Subcutaneous adipose tissue (tissue), 4 donors: ENCODE measurements around the gene SETD5. TPM values are rescaled to one million over a fixed set of nuclear protein-coding genes. Genes with fewer than 3 reads are reported as not detected.

Experiments
- total RNA-seq, 4 donors: library from RNA; depleted of rRNA; stranded (reverse); fragments of >200 nt; gene quantifications; one replicate each; pipeline ENCODE4 v1.1.0, GENCODE V29; 2016
- TF ChIP-seq, protein P1 (sequence below): fragments of 450-650 bp; IDR thresholded peaks from one replicate; pipeline ENCODE4 v1.5.1; 2016; ENCODE audit warnings: low read depth, mild to moderate bottlenecking, control low read depth, antibody characterized with exemption, moderate library complexity

The SETD5 gene, protein sequence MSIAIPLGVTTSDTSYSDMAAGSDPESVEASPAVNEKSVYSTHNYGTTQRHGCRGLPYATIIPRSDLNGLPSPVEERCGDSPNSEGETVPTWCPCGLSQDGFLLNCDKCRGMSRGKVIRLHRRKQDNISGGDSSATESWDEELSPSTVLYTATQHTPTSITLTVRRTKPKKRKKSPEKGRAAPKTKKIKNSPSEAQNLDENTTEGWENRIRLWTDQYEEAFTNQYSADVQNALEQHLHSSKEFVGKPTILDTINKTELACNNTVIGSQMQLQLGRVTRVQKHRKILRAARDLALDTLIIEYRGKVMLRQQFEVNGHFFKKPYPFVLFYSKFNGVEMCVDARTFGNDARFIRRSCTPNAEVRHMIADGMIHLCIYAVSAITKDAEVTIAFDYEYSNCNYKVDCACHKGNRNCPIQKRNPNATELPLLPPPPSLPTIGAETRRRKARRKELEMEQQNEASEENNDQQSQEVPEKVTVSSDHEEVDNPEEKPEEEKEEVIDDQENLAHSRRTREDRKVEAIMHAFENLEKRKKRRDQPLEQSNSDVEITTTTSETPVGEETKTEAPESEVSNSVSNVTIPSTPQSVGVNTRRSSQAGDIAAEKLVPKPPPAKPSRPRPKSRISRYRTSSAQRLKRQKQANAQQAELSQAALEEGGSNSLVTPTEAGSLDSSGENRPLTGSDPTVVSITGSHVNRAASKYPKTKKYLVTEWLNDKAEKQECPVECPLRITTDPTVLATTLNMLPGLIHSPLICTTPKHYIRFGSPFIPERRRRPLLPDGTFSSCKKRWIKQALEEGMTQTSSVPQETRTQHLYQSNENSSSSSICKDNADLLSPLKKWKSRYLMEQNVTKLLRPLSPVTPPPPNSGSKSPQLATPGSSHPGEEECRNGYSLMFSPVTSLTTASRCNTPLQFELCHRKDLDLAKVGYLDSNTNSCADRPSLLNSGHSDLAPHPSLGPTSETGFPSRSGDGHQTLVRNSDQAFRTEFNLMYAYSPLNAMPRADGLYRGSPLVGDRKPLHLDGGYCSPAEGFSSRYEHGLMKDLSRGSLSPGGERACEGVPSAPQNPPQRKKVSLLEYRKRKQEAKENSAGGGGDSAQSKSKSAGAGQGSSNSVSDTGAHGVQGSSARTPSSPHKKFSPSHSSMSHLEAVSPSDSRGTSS (N-terminal part only)
- 100 to 1,000 TPM in 2 of 4 donors, 10 to 100 TPM in 2; 73.5 to 211 (median 91.7) TPM for total RNA-seq

DNA sequence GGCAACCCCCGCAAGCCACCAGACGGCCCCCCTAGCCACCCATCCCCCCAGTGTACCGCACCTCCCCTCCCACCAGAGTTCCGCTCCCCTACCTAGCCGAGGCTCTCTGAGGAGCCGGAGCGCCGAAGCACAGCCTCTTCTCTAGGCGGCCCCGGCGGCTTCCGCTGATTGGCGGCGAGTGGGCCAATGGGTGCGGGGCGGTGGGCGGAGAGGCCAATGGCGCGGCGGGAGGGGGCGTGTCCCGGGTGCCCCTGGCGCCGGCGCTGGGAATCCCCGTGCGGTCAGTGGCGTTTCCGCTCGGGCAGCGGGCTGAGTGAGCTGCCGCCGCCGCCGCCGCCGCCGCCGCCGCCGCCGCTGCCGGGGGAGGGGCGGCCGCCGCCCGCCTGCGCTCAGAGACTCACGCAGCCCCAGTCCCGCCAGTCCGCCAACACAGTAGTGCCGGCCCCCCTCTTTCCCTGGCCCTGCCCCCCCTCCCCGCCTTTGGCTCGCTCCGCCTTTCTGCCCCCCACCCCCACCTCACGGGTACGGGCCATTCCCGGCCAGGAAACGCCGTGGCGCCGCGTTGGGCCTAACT is at the start of gene SETD5:
TSS of gene SETD5 (plus strand) at position 284 of the 574 bp plus-strand sequence. CDS start 31,324 bp downstream, outside the sequence.
- TF ChIP-seq, protein P1, sequence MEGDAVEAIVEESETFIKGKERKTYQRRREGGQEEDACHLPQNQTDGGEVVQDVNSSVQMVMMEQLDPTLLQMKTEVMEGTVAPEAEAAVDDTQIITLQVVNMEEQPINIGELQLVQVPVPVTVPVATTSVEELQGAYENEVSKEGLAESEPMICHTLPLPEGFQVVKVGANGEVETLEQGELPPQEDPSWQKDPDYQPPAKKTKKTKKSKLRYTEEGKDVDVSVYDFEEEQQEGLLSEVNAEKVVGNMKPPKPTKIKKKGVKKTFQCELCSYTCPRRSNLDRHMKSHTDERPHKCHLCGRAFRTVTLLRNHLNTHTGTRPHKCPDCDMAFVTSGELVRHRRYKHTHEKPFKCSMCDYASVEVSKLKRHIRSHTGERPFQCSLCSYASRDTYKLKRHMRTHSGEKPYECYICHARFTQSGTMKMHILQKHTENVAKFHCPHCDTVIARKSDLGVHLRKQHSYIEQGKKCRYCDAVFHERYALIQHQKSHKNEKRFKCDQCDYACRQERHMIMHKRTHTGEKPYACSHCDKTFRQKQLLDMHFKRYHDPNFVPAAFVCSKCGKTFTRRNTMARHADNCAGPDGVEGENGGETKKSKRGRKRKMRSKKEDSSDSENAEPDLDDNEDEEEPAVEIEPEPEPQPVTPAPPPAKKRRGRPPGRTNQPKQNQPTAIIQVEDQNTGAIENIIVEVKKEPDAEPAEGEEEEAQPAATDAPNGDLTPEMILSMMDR = no peak

DNA sequence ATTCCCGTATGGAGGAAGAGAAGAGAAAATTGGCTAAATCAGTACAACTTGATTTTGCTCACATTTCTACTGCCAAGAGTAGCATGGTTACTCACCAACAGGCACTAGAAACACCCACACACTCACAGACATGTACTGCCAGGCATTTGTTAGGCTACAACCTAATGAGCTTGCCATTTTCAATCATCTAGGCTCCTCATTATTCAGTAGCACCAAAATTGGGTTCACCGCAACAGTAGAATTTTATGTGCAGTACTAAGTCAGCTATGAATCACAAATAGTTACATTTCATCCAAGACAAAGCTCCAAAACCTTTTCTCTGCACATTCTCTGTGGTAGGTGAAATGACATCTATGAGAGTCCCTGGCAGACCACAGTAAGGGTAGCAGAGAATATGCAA is 49.5 kb upstream of the SETD5 start:
- TF ChIP-seq, protein P1 = no peak

DNA sequence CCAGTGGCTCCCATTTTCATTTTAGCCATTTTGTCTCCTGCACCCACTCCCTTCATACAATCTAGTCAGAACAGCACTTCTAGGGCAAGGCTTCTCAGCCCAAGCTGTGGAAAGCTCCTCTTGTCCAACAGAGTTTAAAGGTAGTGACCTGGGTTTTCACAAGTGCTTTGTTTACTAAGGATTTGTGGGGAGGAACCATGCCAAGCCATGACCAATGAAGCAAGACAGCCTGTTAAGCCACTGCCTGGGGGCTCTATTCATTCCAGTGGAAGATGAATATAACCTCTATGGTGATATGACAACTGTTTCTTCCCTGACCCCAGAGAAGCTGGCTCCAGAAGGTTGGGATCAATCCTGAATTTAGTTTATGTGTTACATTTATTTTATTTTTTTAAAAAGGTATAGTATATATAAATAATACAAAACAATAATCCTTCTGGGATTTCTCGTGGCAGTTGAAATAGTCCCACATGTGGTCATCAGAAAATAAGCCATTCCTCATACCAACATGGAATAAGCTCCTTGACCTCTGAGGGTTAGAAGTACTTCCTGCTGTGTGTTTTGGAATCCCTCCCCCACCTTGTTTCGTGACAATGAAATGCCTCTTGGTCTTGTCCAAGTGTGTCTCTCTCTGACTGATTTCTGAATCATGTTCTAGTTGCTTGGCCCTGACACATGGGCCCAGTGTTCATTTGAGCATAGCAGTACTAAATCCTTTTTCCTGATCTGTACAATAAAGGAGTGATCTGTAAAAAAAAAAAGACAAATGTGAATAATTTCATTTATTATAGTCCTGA is 47.9 kb upstream of the SETD5 start:
- TF ChIP-seq, protein P1 = no peak

DNA sequence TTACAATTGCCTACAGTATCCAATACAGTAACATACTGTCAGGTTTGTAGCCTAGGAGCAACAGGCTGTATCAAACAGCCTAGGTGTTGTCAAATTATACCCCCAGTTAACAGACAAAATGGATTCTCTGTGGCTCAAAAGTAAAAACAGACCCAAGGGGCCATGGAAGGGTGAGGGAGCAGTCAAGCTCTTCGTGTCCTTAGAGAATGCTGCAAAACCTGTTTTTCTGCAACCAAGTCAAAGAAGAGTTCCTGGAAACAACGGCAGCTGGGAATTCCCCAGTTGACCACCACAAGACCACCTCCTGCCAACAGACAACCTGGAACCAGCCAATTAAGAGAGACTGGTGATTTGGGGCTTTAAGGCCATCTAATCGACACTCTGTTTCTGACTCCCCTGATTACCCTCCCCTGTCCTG is 45.7 kb upstream of the SETD5 start:
- TF ChIP-seq, protein P1 = no peak

DNA sequence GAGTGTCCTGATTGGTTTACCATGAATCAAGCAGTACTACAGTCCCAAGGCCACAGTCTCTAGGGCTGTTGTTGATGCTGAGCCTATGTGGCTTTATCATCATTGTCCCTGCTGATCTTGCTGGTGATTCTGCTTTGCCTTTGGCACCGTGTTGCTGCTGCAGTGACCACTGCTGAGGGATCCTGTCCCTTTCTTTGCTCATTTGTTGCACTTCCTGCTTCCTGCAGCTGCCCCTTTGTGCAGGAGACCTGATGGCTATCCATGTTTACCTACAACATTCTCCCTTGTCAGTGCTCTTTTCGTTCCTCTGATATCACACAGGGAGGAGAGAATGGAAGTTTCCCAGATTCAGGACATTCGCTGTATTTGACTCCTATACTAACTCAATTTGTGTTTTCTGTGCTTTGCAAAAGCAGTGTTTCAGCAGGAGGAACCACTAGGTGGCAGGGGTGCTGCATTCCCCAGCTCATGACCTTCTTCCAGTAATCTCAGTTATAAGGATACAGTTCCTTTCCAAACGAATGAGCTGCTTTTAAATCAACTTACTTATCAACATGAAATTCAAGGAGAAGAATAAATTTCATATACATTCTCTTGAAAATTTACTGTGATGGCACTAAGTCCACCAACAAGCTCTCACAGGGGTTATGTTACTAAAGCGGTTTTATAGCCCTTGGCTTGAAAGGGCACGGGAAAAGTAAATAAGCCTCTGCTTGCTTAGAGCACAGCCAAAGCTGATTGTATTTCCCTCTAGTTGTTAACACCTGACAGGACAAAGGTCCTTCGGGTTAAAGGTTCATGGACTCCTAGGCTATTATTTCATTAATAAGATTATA is 44.3 kb upstream of the SETD5 start:
- TF ChIP-seq, protein P1 = no peak
